Measurements from ENCODE around the gene FTH1.
A peak's percentile ranks its signal among the peaks of the same experiment; 100 is the strongest.

FTH1 gene

GRCh38 chr11:61959114-61959513 lies 8.3 kb downstream of the FTH1 start:
- no peak for DNase-seq
- POLR2A ChIA-PET: no interaction called here
- H3K27me3 ChIP-seq (replicated peaks in 2 of 5; ENCODE audit: control insufficient read depth in 4 of 5, insufficient read depth in 5 of 5, low read length in 4 of 5): peaks cover 0 to 5% (median 0%) of the 10 kb centered on the region in 5 experiments
- H3K9me3 ChIP-seq (ENCODE audit: control extremely low read depth in 1 of 5, control insufficient read depth in 4 of 5, insufficient read depth in 2 of 5, low read depth in 1 of 5, low read length in 4 of 5): no peaks in the 10 kb centered on the region
- H3K4me1 ChIP-seq (ENCODE audit: control extremely low read depth in 1 of 4, control insufficient read depth in 4 of 4, insufficient read depth in 4 of 4, low read length in 3 of 4): peaks cover 3 to 48% (median 43%) of the 10 kb centered on the region in 4 experiments
- CTCF ChIA-PET: interaction anchor here (1.0 to 10.5 kb wide), 7 partner anchors 9 to 122 kb away, joined by 3 to 49 read pairs (median 3); partner anchors contain the start of gene FTH1
- no peak overlapping the region for H3K4me3 ChIP-seq (ENCODE audit: control insufficient read depth in 1 of 7, extremely low read depth in 1 of 7, insufficient read depth in 4 of 7, low read depth in 2 of 7, low read length in 6 of 7)
- H3K27ac ChIP-seq (ENCODE audit: insufficient read depth in 1 of 2, low read depth in 1 of 2, low read length in 2 of 2, poor library complexity in 1 of 2, severe bottlenecking in 2 of 2): no peak overlapping the region
- WGBS (ENCODE audit: insufficient coverage): 47% methylated on average over 2 of the region's 2 CpGs
- peaks cover 0 to 8% (median 2%) of the 10 kb centered on the region in 4 experiments for H3K36me3 ChIP-seq (ENCODE audit: control insufficient read depth in 4 of 4, insufficient read depth in 4 of 4, low read length in 3 of 4)

GRCh38 chr11:61958590-61958989 lies 8.8 kb downstream of the FTH1 start:
- Histone ChIP-seq H3K27ac (ENCODE audit: insufficient read depth in 1 of 2, low read depth in 1 of 2, low read length in 2 of 2, poor library complexity in 1 of 2, severe bottlenecking in 2 of 2) (no peak overlapping the region), H3K4me3 (ENCODE audit: control insufficient read depth in 1 of 7, extremely low read depth in 1 of 7, insufficient read depth in 4 of 7, low read depth in 2 of 7, low read length in 6 of 7) (no peak overlapping the region), H3K4me1 (ENCODE audit: control extremely low read depth in 1 of 4, control insufficient read depth in 4 of 4, insufficient read depth in 4 of 4, low read length in 3 of 4) (peaks cover 0 to 42% (median 38%) of the 10 kb centered on the region in 4 experiments), H3K27me3 (replicated peaks in 2 of 5; ENCODE audit: control insufficient read depth in 4 of 5, insufficient read depth in 5 of 5, low read length in 4 of 5) (peaks cover 0 to 5% (median 0%) of the 10 kb centered on the region in 5 experiments), H3K36me3 (ENCODE audit: control insufficient read depth in 4 of 4, insufficient read depth in 4 of 4, low read length in 3 of 4) (peaks cover 0 to 4% (median 0%) of the 10 kb centered on the region in 4 experiments), H3K9me3 (ENCODE audit: control extremely low read depth in 1 of 5, control insufficient read depth in 4 of 5, insufficient read depth in 2 of 5, low read depth in 1 of 5, low read length in 4 of 5) (no peaks in the 10 kb centered on the region)
- CTCF ChIA-PET: interaction anchor here (1.0 to 14.9 kb wide), 8 partner anchors 9 to 123 kb away, joined by 3 to 380 read pairs (median 4); partner anchors contain the start of gene FTH1
- POLR2A ChIA-PET: no interaction called here
- DNase-seq: no peak
- WGBS (ENCODE audit: insufficient coverage): 100% methylated on average over 1 of the region's 3 CpGs

- Histone ChIP-seq H3K36me3 (ENCODE audit: control insufficient read depth in 4 of 4, insufficient read depth in 4 of 4, low read length in 3 of 4) (peaks cover 0 to 4% (median 0%) of the 10 kb centered on the region in 4 experiments), H3K27ac (ENCODE audit: insufficient read depth in 1 of 2, low read depth in 1 of 2, low read length in 2 of 2, poor library complexity in 1 of 2, severe bottlenecking in 2 of 2) (no peak overlapping the region), H3K9me3 (ENCODE audit: control extremely low read depth in 1 of 5, control insufficient read depth in 4 of 5, insufficient read depth in 2 of 5, low read depth in 1 of 5, low read length in 4 of 5) (no peaks in the 10 kb centered on the region), H3K27me3 (replicated peaks in 2 of 5; ENCODE audit: control insufficient read depth in 4 of 5, insufficient read depth in 5 of 5, low read length in 4 of 5) (peaks cover 0 to 5% (median 0%) of the 10 kb centered on the region in 5 experiments), H3K4me3 (ENCODE audit: control insufficient read depth in 1 of 7, extremely low read depth in 1 of 7, insufficient read depth in 4 of 7, low read depth in 2 of 7, low read length in 6 of 7) (no peak overlapping the region), H3K4me1 (ENCODE audit: control extremely low read depth in 1 of 4, control insufficient read depth in 4 of 4, insufficient read depth in 4 of 4, low read length in 3 of 4) (peaks cover 0 to 29% (median 24%) of the 10 kb centered on the region in 4 experiments)
- 100% methylated on average over 4 of the region's 7 CpGs for WGBS (ENCODE audit: insufficient coverage)
- POLR2A ChIA-PET: interaction anchor here (0.7 kb wide), 1 partner anchor 44 kb away, joined by 3 read pairs; no protein-coding TSS in a partner anchor
- no peak for DNase-seq
- CTCF ChIA-PET: interaction anchor here (0.6 to 14.9 kb wide), 6 partner anchors 9 to 72 kb away, joined by 3 to 380 read pairs (median 4); partner anchors contain the start of gene FTH1
These were observed 10.2 kb downstream of the FTH1 start for GRCh38 chr11:61957021-61957770.

- WGBS (ENCODE audit: insufficient coverage): 94% methylated on average over 11 of the region's 20 CpGs
- H3K36me3 ChIP-seq (ENCODE audit: control insufficient read depth in 4 of 4, insufficient read depth in 4 of 4, low read length in 3 of 4): peaks cover 0 to 4% (median 0%) of the 10 kb centered on the region in 4 experiments
- ChIA-PET CTCF (interaction anchor here (1.8 to 14.9 kb wide), 2 partner anchors 54 to 125 kb away, joined by 14 to 380 read pairs; no protein-coding TSS in a partner anchor), POLR2A (interaction anchor here (2.1 kb wide), 1 partner anchor 11 kb away, joined by 12 read pairs; the partner anchor contains the start of gene FTH1)
- H3K9me3 ChIP-seq (ENCODE audit: control extremely low read depth in 1 of 5, control insufficient read depth in 4 of 5, insufficient read depth in 2 of 5, low read depth in 1 of 5, low read length in 4 of 5): no peaks in the 10 kb centered on the region
- H3K4me1 ChIP-seq (ENCODE audit: control extremely low read depth in 1 of 4, control insufficient read depth in 4 of 4, insufficient read depth in 4 of 4, low read length in 3 of 4): peaks cover 0 to 23% (median 17%) of the 10 kb centered on the region in 4 experiments
- DNase-seq: no peak
- peak overlapping the region in 1 of 7 experiments; percentile 32 for H3K4me3 ChIP-seq (ENCODE audit: control insufficient read depth in 1 of 7, extremely low read depth in 1 of 7, insufficient read depth in 4 of 7, low read depth in 2 of 7, low read length in 6 of 7)
- H3K27ac ChIP-seq (ENCODE audit: insufficient read depth in 1 of 2, low read depth in 1 of 2, low read length in 2 of 2, poor library complexity in 1 of 2, severe bottlenecking in 2 of 2): no peak overlapping the region
- peaks cover 0 to 5% (median 0%) of the 10 kb centered on the region in 5 experiments for H3K27me3 ChIP-seq (replicated peaks in 2 of 5; ENCODE audit: control insufficient read depth in 4 of 5, insufficient read depth in 5 of 5, low read length in 4 of 5)
These were observed 11.0 kb downstream of the FTH1 start for GRCh38 chr11:61956191-61957020.

GRCh38 chr11:61955422-61956135 lies 11.9 kb downstream of the FTH1 start:
- Histone ChIP-seq H3K4me3 (ENCODE audit: control insufficient read depth in 1 of 7, extremely low read depth in 1 of 7, insufficient read depth in 4 of 7, low read depth in 2 of 7, low read length in 6 of 7) (peak overlapping the region in 5 of 7 experiments; percentile 15 to 59 (median 32)), H3K36me3 (ENCODE audit: control insufficient read depth in 4 of 4, insufficient read depth in 4 of 4, low read length in 3 of 4) (peaks cover 0 to 4% (median 0%) of the 10 kb centered on the region in 4 experiments), H3K27me3 (replicated peaks in 2 of 5; ENCODE audit: control insufficient read depth in 4 of 5, insufficient read depth in 5 of 5, low read length in 4 of 5) (peaks cover 0 to 5% (median 0%) of the 10 kb centered on the region in 5 experiments), H3K27ac (ENCODE audit: insufficient read depth in 1 of 2, low read depth in 1 of 2, low read length in 2 of 2, poor library complexity in 1 of 2, severe bottlenecking in 2 of 2) (no peak overlapping the region), H3K9me3 (ENCODE audit: control extremely low read depth in 1 of 5, control insufficient read depth in 4 of 5, insufficient read depth in 2 of 5, low read depth in 1 of 5, low read length in 4 of 5) (no peaks in the 10 kb centered on the region), H3K4me1 (ENCODE audit: control extremely low read depth in 1 of 4, control insufficient read depth in 4 of 4, insufficient read depth in 4 of 4, low read length in 3 of 4) (peaks cover 0 to 23% (median 17%) of the 10 kb centered on the region in 4 experiments)
- whole genome bisulfite sequencing (ENCODE audit: insufficient coverage): 9% methylated on average over 45 of the region's 56 CpGs
- ChIA-PET POLR2A (interaction anchor here (0.6 to 2.1 kb wide), 5 partner anchors 8 to 466 kb away, joined by 3 to 12 read pairs (median 9); partner anchors contain the start of gene FTH1), CTCF (interaction anchor here (0.6 to 14.9 kb wide), 12 partner anchors 8 to 157 kb away, joined by 3 to 380 read pairs (median 3); no protein-coding TSS in a partner anchor)
- DNase-seq: peak in 2 of 3 donors; percentile 60 to 67

- Histone ChIP-seq H3K4me3 (ENCODE audit: control insufficient read depth in 1 of 7, extremely low read depth in 1 of 7, insufficient read depth in 4 of 7, low read depth in 2 of 7, low read length in 6 of 7) (peak overlapping the region in 5 of 7 experiments; percentile 15 to 59 (median 32)), H3K9me3 (ENCODE audit: control extremely low read depth in 1 of 5, control insufficient read depth in 4 of 5, insufficient read depth in 2 of 5, low read depth in 1 of 5, low read length in 4 of 5) (no peaks in the 10 kb centered on the region), H3K27me3 (replicated peaks in 2 of 5; ENCODE audit: control insufficient read depth in 4 of 5, insufficient read depth in 5 of 5, low read length in 4 of 5) (peaks cover 0 to 5% (median 0%) of the 10 kb centered on the region in 5 experiments), H3K4me1 (ENCODE audit: control extremely low read depth in 1 of 4, control insufficient read depth in 4 of 4, insufficient read depth in 4 of 4, low read length in 3 of 4) (peaks cover 0 to 23% (median 17%) of the 10 kb centered on the region in 4 experiments), H3K27ac (ENCODE audit: insufficient read depth in 1 of 2, low read depth in 1 of 2, low read length in 2 of 2, poor library complexity in 1 of 2, severe bottlenecking in 2 of 2) (no peak overlapping the region), H3K36me3 (ENCODE audit: control insufficient read depth in 4 of 4, insufficient read depth in 4 of 4, low read length in 3 of 4) (peaks cover 0 to 4% (median 0%) of the 10 kb centered on the region in 4 experiments)
- DNase-seq: peak in 2 of 3 donors; percentile 84 to 87
- POLR2A ChIA-PET: interaction anchor here (0.6 to 2.1 kb wide), 5 partner anchors 9 to 466 kb away, joined by 3 to 12 read pairs (median 9); partner anchors contain the start of gene FTH1
- CTCF ChIA-PET: interaction anchor here (0.5 to 14.9 kb wide), 14 partner anchors 9 to 157 kb away, joined by 3 to 380 read pairs (median 3); no protein-coding TSS in a partner anchor
- WGBS (ENCODE audit: insufficient coverage): 10% methylated on average over 17 of the region's 21 CpGs
These were observed 12.5 kb downstream of the FTH1 start for GRCh38 chr11:61954851-61955421.

All from common myeloid progenitor, CD34-positive (primary cell).